ENCODE data around the gene KCNIP3. TPM values are rescaled to one million over a fixed set of nuclear protein-coding genes. Genes with fewer than 3 reads are reported as not detected.

The KCNIP3 gene
- total and polyA plus RNA-seq, 4 donors, result 0.26 to 1.1 (median 0.62) TPM

- TF ChIP-seq REST (IDR thresholded peaks at IDR 0.05) (no peak), HNF4A (conservative IDR thresholded peaks at IDR 0.05) (no peak), MAX (IDR thresholded peaks at IDR 0.05) (no peak), JUND (IDR thresholded peaks at IDR 0.05) (no peak), TAF1 (conservative IDR thresholded peaks at IDR 0.05) (no peak)
Measured at GRCh38 chr2:95299961-95300360, 2.8 kb downstream of the KCNIP3 start (continued).

- Histone ChIP-seq H3K27ac (ENCODE audit: low read depth in 1 of 2, low read length in 2 of 2) (no peak overlapping the region), H3K4me3 (ENCODE audit: low read depth in 1 of 3, low read length in 3 of 3) (no peak overlapping the region), H3K9ac (ENCODE audit: low read depth in 1 of 2, low read length in 2 of 2) (no peak overlapping the region), H3K36me3 (ENCODE audit: control insufficient read depth in 4 of 4, insufficient read depth in 3 of 4, low read depth in 1 of 4, low read length in 3 of 4) (no peaks in the 10 kb centered on the region), H3K27me3 (ENCODE audit: control insufficient read depth in 4 of 4, insufficient read depth in 4 of 4, low read length in 3 of 4) (no peaks in the 10 kb centered on the region), H3K9me3 (ENCODE audit: control insufficient read depth in 4 of 4, low read length in 3 of 4) (no peaks in the 10 kb centered on the region), H3K4me1 (ENCODE audit: control insufficient read depth in 4 of 4, insufficient read depth in 4 of 4, low read length in 3 of 4) (peaks cover 7 to 15% (median 10%) of the 10 kb centered on the region in 4 donors)
- DNase-seq (ENCODE audit: low spot score), result no peak
- 63% methylated on average over 11 of the region's 11 CpGs for WGBS
- TF ChIP-seq CTCF (IDR thresholded peaks at IDR 0.05; ENCODE audit: low read depth, low read length, missing input control), result no peak
- no peak for TF ChIP-seq FOXA1 (IDR thresholded peaks at IDR 0.05)
- TF ChIP-seq REST (IDR thresholded peaks at IDR 0.05), result no peak
- TF ChIP-seq SP1 (IDR thresholded peaks at IDR 0.05), result no peak
- TF ChIP-seq ATF3 (IDR thresholded peaks at IDR 0.05), result no peak
- no peak for TF ChIP-seq HNF4G (IDR thresholded peaks at IDR 0.05)
- TF ChIP-seq RAD21 (IDR thresholded peaks at IDR 0.05), result no peak
Measured at GRCh38 chr2:95300450-95300849, 3.3 kb downstream of the KCNIP3 start.

- H3K27ac ChIP-seq (ENCODE audit: low read depth in 1 of 2, low read length in 2 of 2), result no peak overlapping the region
- no peak overlapping the region for H3K9ac ChIP-seq (ENCODE audit: low read depth in 1 of 2, low read length in 2 of 2)
- H3K4me1 ChIP-seq (ENCODE audit: control insufficient read depth in 4 of 4, insufficient read depth in 4 of 4, low read length in 3 of 4), result peaks cover 7 to 19% (median 17%) of the 10 kb centered on the region in 4 donors
- H3K36me3 ChIP-seq (ENCODE audit: control insufficient read depth in 4 of 4, insufficient read depth in 3 of 4, low read depth in 1 of 4, low read length in 3 of 4), result no peaks in the 10 kb centered on the region
- H3K4me3 ChIP-seq (ENCODE audit: low read depth in 1 of 3, low read length in 3 of 3), result no peak overlapping the region
- H3K27me3 ChIP-seq (ENCODE audit: control insufficient read depth in 4 of 4, insufficient read depth in 4 of 4, low read length in 3 of 4), result no peaks in the 10 kb centered on the region
- DNase-seq (ENCODE audit: low spot score), result no peak
- WGBS, result 90% methylated on average over 4 of the region's 4 CpGs
- H3K9me3 ChIP-seq (ENCODE audit: control insufficient read depth in 4 of 4, low read length in 3 of 4), result no peaks in the 10 kb centered on the region
- TF ChIP-seq RAD21 (IDR thresholded peaks at IDR 0.05) (no peak), ZBTB33 (IDR thresholded peaks at IDR 0.05) (no peak), SP1 (IDR thresholded peaks at IDR 0.05) (no peak), NR2F2 (IDR thresholded peaks at IDR 0.05) (no peak), HNF4G (IDR thresholded peaks at IDR 0.05) (no peak), GABPA (IDR thresholded peaks at IDR 0.05 in 1 of 2, conservative IDR thresholded peaks at IDR 0.05 in 1 of 2) (no peak), REST (IDR thresholded peaks at IDR 0.05) (no peak), EGR1 (IDR thresholded peaks at IDR 0.05; ENCODE audit: low read depth in 2 of 2) (no peak), HNF4A (conservative IDR thresholded peaks at IDR 0.05) (no peak)
Measured at GRCh38 chr2:95301186-95301585, 4.0 kb downstream of the KCNIP3 start.

All from liver (tissue), 9 donors.